ENCODE measurements around the gene RNF183. TPM values are rescaled to one million over a fixed set of nuclear protein-coding genes. Genes with fewer than 3 reads are reported as not detected.
A peak's percentile ranks its signal among the peaks of the same experiment; 100 is the strongest.

The RNF183 gene
- total RNA-seq, 1 donor from 2014 or later: not detected

DNA sequence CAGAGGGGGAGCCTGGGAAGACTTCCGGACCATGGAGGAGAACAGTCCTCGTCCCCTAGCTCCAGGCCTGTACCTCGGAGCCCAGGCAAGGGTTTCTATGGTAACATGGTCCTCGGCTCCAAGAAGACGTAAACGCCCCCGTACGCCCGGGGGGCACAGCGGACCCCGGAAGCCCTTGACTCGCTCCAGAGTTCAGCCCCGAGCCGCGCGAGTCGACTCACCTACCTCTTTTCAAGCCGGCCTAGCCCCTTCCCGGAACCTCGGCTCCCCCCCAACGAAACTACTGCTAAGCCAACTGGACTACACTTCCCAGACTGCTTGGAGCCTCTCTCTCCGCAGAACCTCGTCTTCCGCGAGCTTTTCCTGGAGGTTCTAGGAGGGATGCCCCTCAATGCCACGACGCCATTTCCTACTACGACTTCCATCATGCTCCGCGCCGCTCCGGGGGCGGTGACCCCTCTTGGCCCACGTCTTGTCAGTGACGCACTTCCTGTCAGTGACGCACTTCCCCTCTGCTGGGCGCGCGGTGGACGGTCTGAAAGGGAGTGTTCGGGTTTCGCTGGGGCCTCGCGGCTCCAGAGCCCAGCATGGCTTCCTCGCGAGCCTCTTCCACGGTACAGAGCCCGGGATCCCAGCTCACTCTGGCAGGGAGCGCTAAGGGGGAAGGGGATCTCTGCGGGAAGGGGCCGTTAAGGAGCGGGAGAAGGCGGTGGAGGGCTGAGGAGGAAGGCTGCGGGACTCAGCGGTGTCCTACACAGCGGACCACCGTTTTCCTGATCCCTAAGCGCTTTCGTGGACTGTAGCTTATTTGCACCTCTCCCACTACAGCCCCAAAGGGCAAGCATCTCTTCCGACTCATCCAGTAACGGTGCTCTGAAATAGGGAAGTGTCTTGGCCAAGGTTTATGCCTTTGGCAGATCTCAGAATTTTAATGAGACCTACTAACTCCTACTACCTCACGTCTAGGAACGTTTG lies 27.7 kb downstream of the RNF183 start, which contains the start of the genes CDC26 and PRPF4:
Gene CDC26, minus strand, starts transcription at position 416 of the 975 bp plus-strand sequence. CDS start 3,065 bp downstream, outside the sequence.
Gene PRPF4, plus strand, starts transcription at position 502 of the 975 bp plus-strand sequence. Its CDS starts 86 bp downstream, at position 588.
- no peak within 1 kb of the TSS for H3K4me3 Mint-ChIP-seq (ENCODE audit: unreplicated experiment)
- peaks cover 37% of the 10 kb centered on the region for H3K36me3 Mint-ChIP-seq (ENCODE audit: unreplicated experiment)
- TF ChIP-seq, protein P1, sequence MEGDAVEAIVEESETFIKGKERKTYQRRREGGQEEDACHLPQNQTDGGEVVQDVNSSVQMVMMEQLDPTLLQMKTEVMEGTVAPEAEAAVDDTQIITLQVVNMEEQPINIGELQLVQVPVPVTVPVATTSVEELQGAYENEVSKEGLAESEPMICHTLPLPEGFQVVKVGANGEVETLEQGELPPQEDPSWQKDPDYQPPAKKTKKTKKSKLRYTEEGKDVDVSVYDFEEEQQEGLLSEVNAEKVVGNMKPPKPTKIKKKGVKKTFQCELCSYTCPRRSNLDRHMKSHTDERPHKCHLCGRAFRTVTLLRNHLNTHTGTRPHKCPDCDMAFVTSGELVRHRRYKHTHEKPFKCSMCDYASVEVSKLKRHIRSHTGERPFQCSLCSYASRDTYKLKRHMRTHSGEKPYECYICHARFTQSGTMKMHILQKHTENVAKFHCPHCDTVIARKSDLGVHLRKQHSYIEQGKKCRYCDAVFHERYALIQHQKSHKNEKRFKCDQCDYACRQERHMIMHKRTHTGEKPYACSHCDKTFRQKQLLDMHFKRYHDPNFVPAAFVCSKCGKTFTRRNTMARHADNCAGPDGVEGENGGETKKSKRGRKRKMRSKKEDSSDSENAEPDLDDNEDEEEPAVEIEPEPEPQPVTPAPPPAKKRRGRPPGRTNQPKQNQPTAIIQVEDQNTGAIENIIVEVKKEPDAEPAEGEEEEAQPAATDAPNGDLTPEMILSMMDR (IDR thresholded peaks at IDR 0.05): no peak
- H3K27me3 Mint-ChIP-seq (ENCODE audit: unreplicated experiment): no peaks in the 10 kb centered on the region
- no peak within 1 kb of the TSS for H3K27ac Mint-ChIP-seq (ENCODE audit: unreplicated experiment)
- no peaks in the 10 kb centered on the region for H3K9me3 Mint-ChIP-seq (ENCODE audit: unreplicated experiment)
- DNase-seq (ENCODE audit: extremely low spot score, unreplicated experiment): peak; percentile 99
- peaks cover 13% of the 10 kb centered on the region for H3K4me1 Mint-ChIP-seq (ENCODE audit: unreplicated experiment)

DNA sequence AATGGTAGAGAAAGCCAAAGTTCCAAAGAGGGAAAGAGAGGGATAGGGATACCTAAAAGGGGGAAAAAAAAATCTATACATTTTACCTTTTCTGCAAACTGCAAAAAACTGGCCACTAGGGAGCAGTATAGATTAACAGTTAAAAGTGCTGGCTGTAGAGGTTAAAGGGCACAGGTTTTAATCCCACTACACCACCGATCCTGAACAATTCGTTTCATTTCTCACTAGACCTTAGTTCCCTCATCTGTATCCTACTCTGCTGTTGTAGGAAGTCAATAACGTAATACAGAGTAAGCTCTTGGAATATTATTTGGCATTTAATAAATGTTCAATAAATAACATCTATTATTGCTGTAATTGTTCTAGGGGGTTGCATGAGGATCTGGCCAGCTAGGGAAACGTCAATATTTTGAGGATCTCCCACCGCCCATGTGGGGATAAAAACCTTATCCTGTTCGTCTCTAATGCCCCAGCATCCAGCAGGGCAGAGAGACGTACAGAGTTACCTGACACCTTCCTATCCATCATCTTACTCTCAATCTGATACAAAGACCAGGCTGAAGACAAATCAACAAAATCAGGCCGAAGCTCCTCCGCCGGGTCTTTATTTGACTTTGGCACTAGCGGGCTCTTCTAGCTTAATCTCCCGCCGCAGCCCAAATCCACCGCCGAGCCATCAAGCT lies 28.6 kb downstream of the RNF183 start:
- TF ChIP-seq, protein P1 (IDR thresholded peaks at IDR 0.05): peak; percentile 76
- H3K27me3 Mint-ChIP-seq (ENCODE audit: unreplicated experiment): no peaks in the 10 kb centered on the region
- no peak overlapping the region for H3K27ac Mint-ChIP-seq (ENCODE audit: unreplicated experiment)
- H3K9me3 Mint-ChIP-seq (ENCODE audit: unreplicated experiment): no peaks in the 10 kb centered on the region
- no peak overlapping the region for H3K4me3 Mint-ChIP-seq (ENCODE audit: unreplicated experiment)
- DNase-seq (ENCODE audit: extremely low spot score, unreplicated experiment): no peak
- peaks cover 13% of the 10 kb centered on the region for H3K4me1 Mint-ChIP-seq (ENCODE audit: unreplicated experiment)
- H3K36me3 Mint-ChIP-seq (ENCODE audit: unreplicated experiment): peaks cover 33% of the 10 kb centered on the region

DNA sequence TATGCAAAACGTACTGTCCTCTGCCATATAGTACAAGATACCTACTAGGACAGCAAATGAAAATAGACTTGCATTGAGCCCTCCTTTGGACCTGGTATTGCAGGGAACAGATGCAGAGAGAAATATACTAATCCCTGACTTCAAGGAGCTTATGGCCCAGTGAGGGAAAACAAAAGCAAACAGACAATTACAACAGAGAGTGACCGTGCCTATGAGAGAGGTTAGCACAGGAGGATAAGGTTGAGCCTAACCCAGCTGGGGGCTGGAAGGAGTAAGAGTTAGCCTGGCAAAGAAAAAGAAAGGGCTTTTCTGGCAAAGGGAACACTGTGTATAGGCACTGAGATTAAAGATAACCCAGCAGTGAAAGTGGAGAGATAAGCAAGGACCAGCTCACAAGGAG lies 33.3 kb downstream of the RNF183 start:
- Mint-ChIP-seq H3K4me1 (ENCODE audit: unreplicated experiment) (peaks cover 9% of the 10 kb centered on the region), H3K27me3 (ENCODE audit: unreplicated experiment) (no peaks in the 10 kb centered on the region), H3K36me3 (ENCODE audit: unreplicated experiment) (peaks cover 43% of the 10 kb centered on the region), H3K4me3 (ENCODE audit: unreplicated experiment) (no peak overlapping the region), H3K27ac (ENCODE audit: unreplicated experiment) (no peak overlapping the region), H3K9me3 (ENCODE audit: unreplicated experiment) (no peaks in the 10 kb centered on the region)
- DNase-seq (ENCODE audit: extremely low spot score, unreplicated experiment): no peak
- TF ChIP-seq, protein P1 (IDR thresholded peaks at IDR 0.05): no peak

DNA sequence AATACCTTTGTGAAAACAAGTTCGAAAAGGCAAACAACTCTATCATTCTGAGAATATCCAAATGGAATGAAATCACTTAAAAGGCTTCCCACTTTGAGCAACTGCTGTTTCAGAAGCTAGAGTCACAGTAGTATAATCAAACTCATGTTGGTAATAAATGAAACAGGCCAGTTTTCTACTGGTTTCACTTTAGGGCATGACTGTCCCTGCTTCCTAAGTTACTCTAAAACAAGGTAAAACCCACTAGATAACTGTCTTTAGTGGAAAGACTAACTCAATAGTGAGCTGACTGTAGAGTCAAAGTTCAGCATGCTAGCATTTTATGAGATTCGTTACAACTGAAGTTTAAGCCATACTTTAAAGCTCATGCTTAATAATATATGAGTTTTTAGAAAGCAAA lies 33.8 kb downstream of the RNF183 start:
- Mint-ChIP-seq H3K9me3 (ENCODE audit: unreplicated experiment) (no peaks in the 10 kb centered on the region), H3K27ac (ENCODE audit: unreplicated experiment) (no peak overlapping the region), H3K27me3 (ENCODE audit: unreplicated experiment) (no peaks in the 10 kb centered on the region), H3K4me3 (ENCODE audit: unreplicated experiment) (no peak overlapping the region), H3K4me1 (ENCODE audit: unreplicated experiment) (peaks cover 8% of the 10 kb centered on the region), H3K36me3 (ENCODE audit: unreplicated experiment) (peaks cover 45% of the 10 kb centered on the region)
- TF ChIP-seq, protein P1 (IDR thresholded peaks at IDR 0.05): no peak
- no peak for DNase-seq (ENCODE audit: extremely low spot score, unreplicated experiment)
